Gastrocnemius medialis (tissue), 4 donors: ENCODE measurements around the gene MRPL51. TPM values are rescaled to one million over a fixed set of nuclear protein-coding genes. Genes with fewer than 3 reads are reported as not detected.

Experiments used
- ATAC-seq, 2 donors: fragments of 150-250 bp; one replicate each; pipeline ENCODE4 v1.9.1; 2016
- DNase-seq, 2 donors: peaks; one replicate each; pipeline ENCODE4 v3.0.0-alpha.2; 2019
- H3K27ac ChIP-seq, 4 donors: fragments of 200-600 bp; sonication (generic); 1 replicate in 1 of 4; 2 replicates in 3 of 4; pipeline ENCODE4 v1.5.1; 2016 to 2018; ENCODE audit warnings: mild to moderate bottlenecking in 2 of 4, moderate library complexity in 1 of 4
- H3K27me3 ChIP-seq, 3 donors: fragments of 200-600 bp; sonication (generic) in 2 of 3; 1 replicate in 1 of 3; 2 replicates in 2 of 3; pipeline versions ENCODE4 v1.5.1 to v1.6.0; 2016 to 2019; ENCODE audit warnings: mild to moderate bottlenecking in 1 of 3, moderate library complexity in 1 of 3
- H3K36me3 ChIP-seq, 2 donors: fragments of 200-600 bp; sonication (generic) in 1 of 2; one replicate each; pipeline ENCODE4 v1.5.1; 2017 to 2018
- H3K4me1 ChIP-seq, 2 donors: fragments of 200-600 bp; sonication (generic) in 1 of 2; one replicate each; pipeline ENCODE4 v1.5.1; 2016 to 2017; ENCODE audit warnings: mild to moderate bottlenecking in 2 of 2
- H3K4me3 ChIP-seq, 4 donors: fragments of 200-600 bp; sonication (generic) in 3 of 4; 1 replicate in 1 of 4; 2 replicates in 3 of 4; pipeline ENCODE4 v1.5.1; 2016 to 2019; ENCODE audit warnings: mild to moderate bottlenecking in 2 of 4
- H3K9me3 ChIP-seq, 3 donors: fragments of 200-600 bp; sonication (generic) in 2 of 3; 1 replicate in 1 of 3; 2 replicates in 2 of 3; pipeline ENCODE4 v1.5.1; 2016 to 2019
- POLR2A ChIP-seq, 2 donors: fragments of 450-650 bp; IDR thresholded peaks; one replicate each; pipeline ENCODE4 v1.6.1; 2017; ENCODE audit warnings: antibody characterized with exemption in 2 of 2, mild to moderate bottlenecking in 2 of 2, moderate library complexity in 2 of 2
- in situ Hi-C, 4 donors: fragments of 200-750 bp; cut with MboI; loops; one replicate each; pipeline versions ENCODE4 v1.15.0 to v1.8.0; 2017; ENCODE audit warnings: low sequenced_read_pairs in 4 of 4
- intact Hi-C: fragments of 100-400 bp; cut with DNase I; formaldehyde crosslinking; loops from one replicate; pipeline ENCODE4 v1.15.1; 2023; ENCODE audit warnings: low total_unique reads
- total RNA-seq, 4 donors: library from RNA; depleted of rRNA; stranded (reverse); fragments of >200 nt; gene quantifications; one replicate each; pipeline versions ENCODE4 v1.1.0 to v1.2.3, GENCODE V29; 2016
- TF ChIP-seq, protein P1 (sequence below), 5 experiments: fragments of 450-650 bp in 3 of 5; fragments of 200-600 bp in 2 of 5; sonication (generic) in 2 of 5; IDR thresholded peaks in 4 of 5; conservative IDR thresholded peaks in 1 of 5; 1 replicate in 4 of 5; 2 replicates in 1 of 5; pipeline ENCODE4 v1.5.1; 2016 to 2019; ENCODE audit warnings: antibody characterized with exemption in 5 of 5, mild to moderate bottlenecking in 3 of 5, moderate library complexity in 3 of 5

The MRPL51 gene
- total RNA-seq, 4 donors from 2014 or later: 76.6 to 147 (median 124) TPM

GRCh38 chr12:6464531-6464930, 28.5 kb downstream of the MRPL51 start:
- peaks cover 18 to 23% of the 10 kb centered on the region in 2 donors for H3K4me1 ChIP-seq
- no peak for TF ChIP-seq POLR2A (IDR thresholded peaks at IDR 0.05)
- TF ChIP-seq, protein P1, sequence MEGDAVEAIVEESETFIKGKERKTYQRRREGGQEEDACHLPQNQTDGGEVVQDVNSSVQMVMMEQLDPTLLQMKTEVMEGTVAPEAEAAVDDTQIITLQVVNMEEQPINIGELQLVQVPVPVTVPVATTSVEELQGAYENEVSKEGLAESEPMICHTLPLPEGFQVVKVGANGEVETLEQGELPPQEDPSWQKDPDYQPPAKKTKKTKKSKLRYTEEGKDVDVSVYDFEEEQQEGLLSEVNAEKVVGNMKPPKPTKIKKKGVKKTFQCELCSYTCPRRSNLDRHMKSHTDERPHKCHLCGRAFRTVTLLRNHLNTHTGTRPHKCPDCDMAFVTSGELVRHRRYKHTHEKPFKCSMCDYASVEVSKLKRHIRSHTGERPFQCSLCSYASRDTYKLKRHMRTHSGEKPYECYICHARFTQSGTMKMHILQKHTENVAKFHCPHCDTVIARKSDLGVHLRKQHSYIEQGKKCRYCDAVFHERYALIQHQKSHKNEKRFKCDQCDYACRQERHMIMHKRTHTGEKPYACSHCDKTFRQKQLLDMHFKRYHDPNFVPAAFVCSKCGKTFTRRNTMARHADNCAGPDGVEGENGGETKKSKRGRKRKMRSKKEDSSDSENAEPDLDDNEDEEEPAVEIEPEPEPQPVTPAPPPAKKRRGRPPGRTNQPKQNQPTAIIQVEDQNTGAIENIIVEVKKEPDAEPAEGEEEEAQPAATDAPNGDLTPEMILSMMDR (IDR thresholded peaks at IDR 0.05 in 4 of 5, conservative IDR thresholded peaks at IDR 0.05 in 1 of 5): no peak
- no peak overlapping the region for H3K4me3 ChIP-seq
- peaks cover 0 to 58% of the 10 kb centered on the region in 2 donors for H3K36me3 ChIP-seq
- intact Hi-C loops: loop anchor here (2.0 kb wide), 1 partner anchor 138 kb away; no protein-coding TSS in a partner anchor
- DNase-seq (no peak), ATAC-seq (no peak)
- no peaks in the 10 kb centered on the region for H3K27me3 ChIP-seq
- in situ Hi-C loops: loop anchor here (5.0 to 25.0 kb wide), 4 partner anchors 42 to 140 kb away; partner anchors contain the start of gene TNFRSF1A (in 1 of the 4)
- H3K9me3 ChIP-seq: no peaks in the 10 kb centered on the region
- H3K27ac ChIP-seq: peak overlapping the region in 1 of 4 donors; percentile 27

GRCh38 chr12:6463858-6464257, 29.2 kb downstream of the MRPL51 start:
- in situ Hi-C loops (loop anchor here (5.0 to 25.0 kb wide), 4 partner anchors 42 to 139 kb away; partner anchors contain the start of gene TNFRSF1A (in 1 of the 4)), intact Hi-C loops (loop anchor here (2.0 kb wide), 1 partner anchor 137 kb away; no protein-coding TSS in a partner anchor)
- Histone ChIP-seq H3K36me3 (peaks cover 0 to 65% of the 10 kb centered on the region in 2 donors), H3K27me3 (no peaks in the 10 kb centered on the region), H3K4me1 (peaks cover 11 to 16% of the 10 kb centered on the region in 2 donors), H3K9me3 (no peaks in the 10 kb centered on the region), H3K4me3 (no peak overlapping the region), H3K27ac (peak overlapping the region in 2 of 4 donors; percentile 20 to 42)
- no peak for ATAC-seq
- TF ChIP-seq, protein P1 (IDR thresholded peaks at IDR 0.05 in 4 of 5, conservative IDR thresholded peaks at IDR 0.05 in 1 of 5): no peak
- no peak for TF ChIP-seq POLR2A (IDR thresholded peaks at IDR 0.05)
- DNase-seq: no peak

GRCh38 chr12:6463216-6463615, 29.8 kb downstream of the MRPL51 start:
- no peak for TF ChIP-seq POLR2A (IDR thresholded peaks at IDR 0.05)
- in situ Hi-C loops (loop anchor here (5.0 to 25.0 kb wide), 4 partner anchors 41 to 138 kb away; partner anchors contain the start of gene TNFRSF1A (in 1 of the 4)), intact Hi-C loops (no loop called here)
- DNase-seq: no peak
- Histone ChIP-seq H3K27me3 (no peaks in the 10 kb centered on the region), H3K9me3 (no peaks in the 10 kb centered on the region), H3K36me3 (peaks cover 0 to 71% of the 10 kb centered on the region in 2 donors), H3K4me3 (no peak overlapping the region), H3K4me1 (peaks cover 8 to 14% of the 10 kb centered on the region in 2 donors), H3K27ac (peak overlapping the region in 1 of 4 donors; percentile 42)
- no peak for ATAC-seq

DNA sequence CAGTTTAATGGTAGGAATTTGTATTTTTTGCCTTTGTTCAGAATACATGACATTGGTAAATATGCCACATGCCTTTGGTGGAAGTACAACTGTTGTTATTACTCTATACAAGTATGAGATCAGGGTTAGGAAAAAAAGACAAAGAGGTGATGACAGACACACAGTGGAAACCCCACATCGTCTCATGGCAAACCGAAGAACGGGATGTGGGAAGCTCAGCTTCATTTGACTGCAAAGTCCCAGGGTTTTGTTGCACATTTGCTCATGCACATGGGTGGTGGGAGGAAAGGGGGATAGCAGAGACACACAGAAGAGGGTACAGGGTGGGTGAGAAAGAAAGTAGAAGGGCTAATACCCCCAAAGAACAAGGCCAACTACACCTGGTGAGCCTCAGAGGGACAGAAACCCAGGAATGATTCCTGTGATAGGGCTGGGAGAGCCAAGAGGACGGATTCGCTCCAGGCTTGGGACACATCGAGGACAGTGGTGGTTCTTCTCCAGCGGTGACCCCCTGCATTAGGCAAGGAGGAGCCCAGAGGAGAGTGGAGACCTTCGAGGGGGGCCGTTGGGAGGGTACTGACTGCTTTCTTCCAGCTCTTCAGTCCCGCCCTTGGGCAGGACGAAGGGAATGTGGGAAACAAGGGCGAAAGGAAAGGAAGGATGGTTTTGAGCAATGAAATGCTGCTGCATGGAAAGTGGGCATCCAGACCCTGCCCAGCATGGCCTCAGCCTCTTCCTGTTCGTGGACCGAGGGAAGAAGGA, 30.6 kb downstream of the MRPL51 start:
- H3K4me3 ChIP-seq: no peak overlapping the region
- peaks cover 0 to 79% of the 10 kb centered on the region in 2 donors for H3K36me3 ChIP-seq

More for the DNA sequence above, 30.6 kb downstream of the MRPL51 start:
- peak overlapping the region in 1 of 4 donors; percentile 70 for H3K27ac ChIP-seq
- in situ Hi-C loops: loop anchor here (5.0 to 25.0 kb wide), 4 partner anchors 40 to 138 kb away; partner anchors contain the start of gene TNFRSF1A (in 1 of the 4)
- intact Hi-C loops: no loop called here
- no peaks in the 10 kb centered on the region for H3K27me3 ChIP-seq
- no peak for DNase-seq
- H3K9me3 ChIP-seq: no peaks in the 10 kb centered on the region
- TF ChIP-seq POLR2A (IDR thresholded peaks at IDR 0.05): no peak
- TF ChIP-seq, protein P1 (IDR thresholded peaks at IDR 0.05 in 4 of 5, conservative IDR thresholded peaks at IDR 0.05 in 1 of 5): no peak
- peaks cover 8 to 14% of the 10 kb centered on the region in 2 donors for H3K4me1 ChIP-seq
- no peak for ATAC-seq
